WTC11 (cell line): Measurements from ENCODE around the gene IL27RA. TPM values are rescaled to one million over a fixed set of nuclear protein-coding genes. Genes with fewer than 3 reads are reported as not detected.
A peak's percentile ranks its signal among the peaks of the same experiment; 100 is the strongest.

Experiments
- ATAC-seq: fragments of 200-7000 bp; cut with Tn5 transposase; 2 replicates; pipeline ENCODE4 v1.10.0; 2021; ENCODE audit warnings: mild to moderate bottlenecking, moderate library complexity
- CTCF ChIA-PET: fragments of 300-600 bp; sonication (Branson Sonifier 250); formaldehyde crosslinking; loops from one replicate; lab custom pipeline; 2021; ENCODE audit warnings: antibody characterized with exemption; lab: Charles Lee
- POLR2A ChIA-PET: fragments of 350-600 bp; sonication (Branson Sonifier 250); formaldehyde crosslinking; loops from one replicate; lab custom pipeline; 2021; ENCODE audit warnings: antibody characterized with exemption; lab: Charles Lee
- DNase-seq: peaks from one replicate; pipeline ENCODE4 v3.0.0; 2021; ENCODE audit warnings: low spot score
- H3K27ac Mint-ChIP-seq: 2 replicates; pipeline ENCODE4 v1.8.0; 2021; ENCODE audit warnings: mixed read lengths
- H3K27me3 Mint-ChIP-seq: 2 replicates; pipeline ENCODE4 v1.8.0; 2021; ENCODE audit warnings: low read depth, mild to moderate bottlenecking, moderate library complexity, mixed read lengths
- H3K36me3 Mint-ChIP-seq: 2 replicates; pipeline ENCODE4 v1.8.0; 2021; ENCODE audit warnings: mixed read lengths
- H3K4me1 Mint-ChIP-seq: 2 replicates; pipeline ENCODE4 v1.8.0; 2022; ENCODE audit warnings: mixed read lengths
- H3K4me3 Mint-ChIP-seq: 2 replicates; pipeline ENCODE4 v1.8.0; 2021; ENCODE audit warnings: mild to moderate bottlenecking, moderate library complexity, mixed read lengths
- H3K9me3 Mint-ChIP-seq: 2 replicates; pipeline ENCODE4 v1.8.0; 2021; ENCODE audit warnings: mixed read lengths
- ATF1 ChIP-seq: sonication (generic); formaldehyde crosslinking; IDR thresholded peaks from 2 replicates; pipeline ENCODE4 v1.8.1; 2023; ENCODE audit warnings: mild to moderate bottlenecking, moderate library complexity, missing genetic modification reagents
- ETV6 ChIP-seq: sonication (generic); formaldehyde crosslinking; IDR thresholded peaks from 2 replicates; pipeline ENCODE4 v1.8.1; 2022; ENCODE audit warnings: mild to moderate bottlenecking, missing genetic modification reagents
- FOXK1 ChIP-seq: sonication (generic); formaldehyde crosslinking; IDR thresholded peaks from 2 replicates; pipeline ENCODE4 v1.8.0; 2022; ENCODE audit warnings: mild to moderate bottlenecking, moderate library complexity, missing genetic modification reagents
- FOXP4 ChIP-seq: sonication (generic); formaldehyde crosslinking; IDR thresholded peaks from 2 replicates; pipeline ENCODE4 v1.8.0; 2022; ENCODE audit warnings: mild to moderate bottlenecking, missing genetic modification reagents
- GRHL2 ChIP-seq: fragments of 250-450 bp; sonication (Bioruptor Pico); IDR thresholded peaks from 2 replicates; pipeline ENCODE4 v1.8.0; 2022; ENCODE audit warnings: mild to moderate bottlenecking, moderate library complexity; ENCODE audit not compliant: insufficient replicate concordance, severe bottlenecking
- JAZF1 ChIP-seq: fragments of 250-450 bp; sonication (Bioruptor Pico); IDR thresholded peaks from 2 replicates; pipeline ENCODE4 v1.9.0; 2021; ENCODE audit warnings: moderate library complexity, mild to moderate bottlenecking, inconsistent platforms
- KAT7 ChIP-seq: sonication (generic); formaldehyde crosslinking; IDR thresholded peaks from 2 replicates; pipeline ENCODE4 v1.8.1; 2023; ENCODE audit warnings: missing genetic modification reagents, mild to moderate bottlenecking, borderline replicate concordance
- NFATC4 ChIP-seq: fragments of 250-450 bp; sonication (Bioruptor Pico); IDR thresholded peaks from 2 replicates; pipeline ENCODE4 v1.9.0; 2021; ENCODE audit warnings: mild to moderate bottlenecking
- NR3C1 ChIP-seq: sonication (generic); formaldehyde crosslinking; conservative IDR thresholded peaks from 2 replicates; pipeline ENCODE4 v1.8.1; 2023; ENCODE audit warnings: low read depth, mild to moderate bottlenecking, missing genetic modification reagents
- PRRX2 ChIP-seq: fragments of 250-450 bp; sonication (Bioruptor Pico); IDR thresholded peaks from 2 replicates; pipeline ENCODE4 v1.8.0; 2021; ENCODE audit warnings: mild to moderate bottlenecking
- SMAD3 ChIP-seq: sonication (generic); formaldehyde crosslinking; IDR thresholded peaks from 2 replicates; pipeline ENCODE4 v1.8.0; 2022; ENCODE audit warnings: missing genetic modification reagents, mild to moderate bottlenecking, borderline replicate concordance
- SP1 ChIP-seq: sonication (generic); formaldehyde crosslinking; conservative IDR thresholded peaks from 2 replicates; pipeline ENCODE4 v1.8.1; 2022; ENCODE audit warnings: missing genetic modification reagents
- TCF7 ChIP-seq: sonication (generic); formaldehyde crosslinking; IDR thresholded peaks from 2 replicates; pipeline ENCODE4 v1.8.0; 2022; ENCODE audit warnings: mild to moderate bottlenecking, low read depth, missing genetic modification reagents, moderate library complexity
- TP53 ChIP-seq: sonication (generic); formaldehyde crosslinking; IDR thresholded peaks from 2 replicates; pipeline ENCODE4 v1.8.1; 2023; ENCODE audit warnings: mild to moderate bottlenecking, missing genetic modification reagents
- ZNF121 ChIP-seq: sonication (generic); formaldehyde crosslinking; IDR thresholded peaks from 2 replicates; pipeline ENCODE4 v1.8.0; 2023; ENCODE audit warnings: missing genetic modification reagents
- ZNF219 ChIP-seq: sonication (generic); formaldehyde crosslinking; IDR thresholded peaks from 2 replicates; pipeline ENCODE4 v1.8.0; 2023; ENCODE audit warnings: missing genetic modification reagents, mild to moderate bottlenecking, borderline replicate concordance
- ZNF263 ChIP-seq: sonication (generic); formaldehyde crosslinking; IDR thresholded peaks from 2 replicates; pipeline ENCODE4 v1.8.1; 2022; ENCODE audit warnings: low read depth, mild to moderate bottlenecking, moderate library complexity, missing genetic modification reagents
- ZNF317 ChIP-seq: sonication (generic); formaldehyde crosslinking; IDR thresholded peaks from 2 replicates; pipeline ENCODE4 v1.8.1; 2023; ENCODE audit warnings: low read depth, mild to moderate bottlenecking, moderate library complexity, missing genetic modification reagents, borderline replicate concordance
- ZNF532 ChIP-seq: fragments of 250-450 bp; sonication (Bioruptor Pico); IDR thresholded peaks from 2 replicates; pipeline ENCODE4 v1.9.0; 2021; ENCODE audit warnings: mild to moderate bottlenecking, borderline replicate concordance
- total RNA-seq: library from RNA; stranded (reverse); gene quantifications from 3 replicates; pipeline ENCODE4 v1.2.3, GENCODE V29; 2021
- TF ChIP-seq, protein P1 (sequence below): fragments of 200-600 bp; IDR thresholded peaks from 2 replicates; pipeline ENCODE4 v1.8.0; 2022; ENCODE audit warnings: antibody characterized with exemption

Gene IL27RA
- total RNA-seq, 1 experiment from 2014 or later: 12.2 TPM

DNA sequence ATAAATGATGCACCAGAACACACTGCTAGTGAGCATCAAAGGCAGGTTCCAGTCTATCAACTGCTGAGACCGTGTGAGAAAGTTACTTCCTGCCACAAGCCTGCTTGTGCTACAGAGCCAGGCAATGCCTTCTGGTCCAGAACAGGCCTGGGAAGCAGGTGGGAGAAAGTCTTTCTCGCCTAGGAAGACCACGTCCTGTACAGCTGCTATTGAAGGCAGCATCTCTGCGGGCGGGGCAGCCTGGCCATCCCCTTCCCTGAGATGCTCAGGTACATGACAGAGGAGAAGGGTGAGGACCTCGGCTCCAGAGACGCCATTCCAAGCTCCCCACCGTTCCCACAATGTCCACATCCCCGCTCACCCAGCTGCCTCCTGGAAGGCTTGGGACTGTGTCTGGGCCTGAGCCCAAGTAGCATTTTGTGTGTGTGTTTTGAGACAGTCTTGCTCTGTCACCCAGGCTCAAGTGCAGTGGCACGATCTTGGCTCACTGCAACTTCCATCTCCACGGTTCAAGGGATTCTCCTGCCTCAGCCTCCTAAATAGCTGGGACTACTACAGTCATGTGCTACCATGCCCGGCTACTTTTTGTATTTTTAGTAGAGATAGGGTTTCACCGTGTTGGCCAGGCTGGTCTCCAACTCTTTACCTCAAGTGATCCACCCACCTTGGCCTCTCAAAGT is 28.9 kb upstream of the IL27RA start:
- ChIA-PET POLR2A (interaction anchor here (0.7 kb wide), 1 partner anchor 117 kb away, joined by 8 read pairs; no protein-coding TSS in a partner anchor), CTCF (interaction anchor here (1.0 to 2.5 kb wide), 3 partner anchors 25 to 40 kb away, joined by 3 to 9 read pairs (median 3); partner anchors contain the start of gene IL27RA)
- peaks cover 11% of the 10 kb centered on the region for H3K9me3 Mint-ChIP-seq
- no peak for ATAC-seq
- H3K4me3 Mint-ChIP-seq: no peak overlapping the region
- no peaks in the 10 kb centered on the region for H3K27me3 Mint-ChIP-seq
- TF ChIP-seq SMAD3 (CRISPR knock-in tag): no peak
- TF ChIP-seq FOXP4: no peak
- no peak for TF ChIP-seq FOXK1 (CRISPR knock-in tag)
- no peak for TF ChIP-seq ZNF219 (CRISPR knock-in tag)
- TF ChIP-seq PRRX2 (CRISPR knock-in tag): no peak
- no peak for TF ChIP-seq KAT7 (CRISPR knock-in tag)
- TF ChIP-seq ZNF121 (CRISPR knock-in tag): no peak
- no peak for TF ChIP-seq GRHL2 (CRISPR knock-in tag)
- no peak for TF ChIP-seq ATF1 (CRISPR knock-in tag)
- TF ChIP-seq TP53 (CRISPR knock-in tag): no peak
- no peak for TF ChIP-seq SP1 (CRISPR knock-in tag)
- no peak for TF ChIP-seq NR3C1 (CRISPR knock-in tag)
- no peak for TF ChIP-seq JAZF1 (CRISPR knock-in tag)
- TF ChIP-seq ZNF317 (CRISPR knock-in tag): no peak
- no peak for TF ChIP-seq ZNF532 (CRISPR knock-in tag)
- TF ChIP-seq, protein P1, sequence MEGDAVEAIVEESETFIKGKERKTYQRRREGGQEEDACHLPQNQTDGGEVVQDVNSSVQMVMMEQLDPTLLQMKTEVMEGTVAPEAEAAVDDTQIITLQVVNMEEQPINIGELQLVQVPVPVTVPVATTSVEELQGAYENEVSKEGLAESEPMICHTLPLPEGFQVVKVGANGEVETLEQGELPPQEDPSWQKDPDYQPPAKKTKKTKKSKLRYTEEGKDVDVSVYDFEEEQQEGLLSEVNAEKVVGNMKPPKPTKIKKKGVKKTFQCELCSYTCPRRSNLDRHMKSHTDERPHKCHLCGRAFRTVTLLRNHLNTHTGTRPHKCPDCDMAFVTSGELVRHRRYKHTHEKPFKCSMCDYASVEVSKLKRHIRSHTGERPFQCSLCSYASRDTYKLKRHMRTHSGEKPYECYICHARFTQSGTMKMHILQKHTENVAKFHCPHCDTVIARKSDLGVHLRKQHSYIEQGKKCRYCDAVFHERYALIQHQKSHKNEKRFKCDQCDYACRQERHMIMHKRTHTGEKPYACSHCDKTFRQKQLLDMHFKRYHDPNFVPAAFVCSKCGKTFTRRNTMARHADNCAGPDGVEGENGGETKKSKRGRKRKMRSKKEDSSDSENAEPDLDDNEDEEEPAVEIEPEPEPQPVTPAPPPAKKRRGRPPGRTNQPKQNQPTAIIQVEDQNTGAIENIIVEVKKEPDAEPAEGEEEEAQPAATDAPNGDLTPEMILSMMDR: no peak
- TF ChIP-seq ETV6: no peak
- TF ChIP-seq ZNF263 (CRISPR knock-in tag): no peak
- no peak for TF ChIP-seq TCF7 (CRISPR knock-in tag)
- TF ChIP-seq NFATC4 (CRISPR knock-in tag): no peak
- DNase-seq: no peak
- H3K36me3 Mint-ChIP-seq: peaks cover 31% of the 10 kb centered on the region
- peaks cover 19% of the 10 kb centered on the region for H3K4me1 Mint-ChIP-seq
- peak overlapping the region; percentile 53; the same call in 1 of the 2 replicates for H3K27ac Mint-ChIP-seq
